ENCODE data around the gene KRTAP10-4.
"Not testable (repeated sequence)": the region's sequence is repeated elsewhere in the genome, so short reads cannot be mapped to it uniquely, and the experiment has no call there.

KRTAP10-4 gene

GRCh38 chr21:44576025-44576420, 2.5 kb downstream of the KRTAP10-4 start:
- no peak for TF ChIP-seq CTCF (IDR thresholded peaks at IDR 0.05)

- TF ChIP-seq CTCF (IDR thresholded peaks at IDR 0.05), result no peak
Observed at GRCh38 chr21:44578371-44579055, 5.0 kb downstream of the KRTAP10-4 start.

- no peak for TF ChIP-seq CTCF (IDR thresholded peaks at IDR 0.05)
Observed at GRCh38 chr21:44579056-44579832, 5.7 kb downstream of the KRTAP10-4 start.

- TF ChIP-seq CTCF (IDR thresholded peaks at IDR 0.05), result no peak
Observed at GRCh38 chr21:44579833-44580144, 6.3 kb downstream of the KRTAP10-4 start.

- not testable (repeated sequence) for TF ChIP-seq CTCF (IDR thresholded peaks at IDR 0.05)
Observed at GRCh38 chr21:44580231-44580821, 6.8 kb downstream of the KRTAP10-4 start, which contains the start of gene KRTAP10-5. Gene KRTAP10-5, minus strand, starts transcription at chr21:44580604. Its CDS starts 26 bp downstream, at chr21:44580578.

- TF ChIP-seq CTCF (IDR thresholded peaks at IDR 0.05), result no peak
Observed at GRCh38 chr21:44581158-44581557, 7.6 kb downstream of the KRTAP10-4 start.

- TF ChIP-seq CTCF (IDR thresholded peaks at IDR 0.05), result no peak
Observed at GRCh38 chr21:44582055-44582454, 8.5 kb downstream of the KRTAP10-4 start.

Measured in LNCAP (cell line).